KOPT-K1 (cell line): Measurements from ENCODE around the gene MALRD1.
"Not testable (repeated sequence)": the region's sequence is repeated elsewhere in the genome, so short reads cannot be mapped to it uniquely, and the experiment has no call there.

Experiments used
- H3K27ac ChIP-seq: fragments of 200-600 bp; sonication (generic); 2 replicates; pipeline ENCODE4 v1.5.1; 2016; ENCODE audit warnings: antibody characterized with exemption, mild to moderate bottlenecking, low read depth, low read length; ENCODE audit not compliant: poor library complexity, severe bottlenecking
- H3K36me3 ChIP-seq: fragments of 200-600 bp; sonication (generic); 2 replicates; pipeline ENCODE4 v1.5.1; 2017; ENCODE audit warnings: antibody characterized with exemption, mild to moderate bottlenecking, low read length, moderate library complexity; ENCODE audit not compliant: insufficient read depth
- H3K9me3 ChIP-seq: fragments of 200-600 bp; sonication (generic); 2 replicates; pipeline ENCODE4 v1.5.1; 2017; ENCODE audit warnings: antibody characterized with exemption, low read length, mild to moderate bottlenecking; ENCODE audit not compliant: insufficient read depth, poor library complexity, severe bottlenecking

Gene MALRD1

GRCh38 chr10:19742144-19742543, 693.5 kb downstream of the MALRD1 start:
- not testable (repeated sequence) for H3K27ac ChIP-seq, H3K36me3 ChIP-seq, H3K9me3 ChIP-seq

GRCh38 chr10:19745672-19746071, 697.1 kb downstream of the MALRD1 start:
- Histone ChIP-seq H3K36me3 (no peaks in the 10 kb centered on the region), H3K27ac (no peak overlapping the region), H3K9me3 (no peaks in the 10 kb centered on the region)

- no peaks in the 10 kb centered on the region for H3K9me3 ChIP-seq
- H3K36me3 ChIP-seq: no peaks in the 10 kb centered on the region
- no peak overlapping the region for H3K27ac ChIP-seq
Measured at GRCh38 chr10:19749185-19749729, 700.7 kb downstream of the MALRD1 start.

- Histone ChIP-seq H3K9me3 (no peaks in the 10 kb centered on the region), H3K27ac (no peak overlapping the region), H3K36me3 (no peaks in the 10 kb centered on the region)
Measured at GRCh38 chr10:19750972-19751371, 702.4 kb downstream of the MALRD1 start.

GRCh38 chr10:19756919-19757318, 708.3 kb downstream of the MALRD1 start:
- H3K36me3 ChIP-seq: no peaks in the 10 kb centered on the region
- no peaks in the 10 kb centered on the region for H3K9me3 ChIP-seq
- no peak overlapping the region for H3K27ac ChIP-seq

GRCh38 chr10:19762026-19762425, 713.4 kb downstream of the MALRD1 start:
- H3K36me3 ChIP-seq: no peaks in the 10 kb centered on the region
- H3K9me3 ChIP-seq: no peaks in the 10 kb centered on the region
- H3K27ac ChIP-seq: no peak overlapping the region

- Histone ChIP-seq H3K36me3 (no peaks in the 10 kb centered on the region), H3K9me3 (no peaks in the 10 kb centered on the region), H3K27ac (no peak overlapping the region)
Measured at GRCh38 chr10:19764111-19764510, 715.5 kb downstream of the MALRD1 start.

- H3K36me3 ChIP-seq: no peaks in the 10 kb centered on the region
- no peaks in the 10 kb centered on the region for H3K9me3 ChIP-seq
- no peak overlapping the region for H3K27ac ChIP-seq
Measured at GRCh38 chr10:19767876-19768275, 719.3 kb downstream of the MALRD1 start.

GRCh38 chr10:19769826-19770225, 721.2 kb downstream of the MALRD1 start:
- H3K9me3 ChIP-seq, H3K36me3 ChIP-seq, H3K27ac ChIP-seq: not testable (repeated sequence)

GRCh38 chr10:19772972-19773371, 724.4 kb downstream of the MALRD1 start:
- Histone ChIP-seq H3K36me3 (no peaks in the 10 kb centered on the region), H3K9me3 (no peaks in the 10 kb centered on the region), H3K27ac (no peak overlapping the region)

GRCh38 chr10:19775296-19775695, 726.7 kb downstream of the MALRD1 start:
- Histone ChIP-seq H3K27ac (no peak overlapping the region), H3K9me3 (no peaks in the 10 kb centered on the region), H3K36me3 (no peaks in the 10 kb centered on the region)

- Histone ChIP-seq H3K9me3 (no peaks in the 10 kb centered on the region), H3K36me3 (no peaks in the 10 kb centered on the region), H3K27ac (no peak overlapping the region)
Measured at GRCh38 chr10:19777806-19778205, 729.2 kb downstream of the MALRD1 start.

- Histone ChIP-seq H3K27ac (no peak overlapping the region), H3K9me3 (no peaks in the 10 kb centered on the region), H3K36me3 (no peaks in the 10 kb centered on the region)
Measured at GRCh38 chr10:19778996-19779395, 730.4 kb downstream of the MALRD1 start.

- no peaks in the 10 kb centered on the region for H3K36me3 ChIP-seq
- H3K27ac ChIP-seq: no peak overlapping the region
- H3K9me3 ChIP-seq: no peaks in the 10 kb centered on the region
Measured at GRCh38 chr10:19782430-19783089, 734.0 kb downstream of the MALRD1 start.

- no peak overlapping the region for H3K27ac ChIP-seq
- no peaks in the 10 kb centered on the region for H3K36me3 ChIP-seq
- H3K9me3 ChIP-seq: no peaks in the 10 kb centered on the region
Measured at GRCh38 chr10:19783721-19784120, 735.1 kb downstream of the MALRD1 start.
